Activated naive CD4-positive, alpha-beta T cell treated with anti-CD3 and anti-CD28 coated beads, Interleukin-2, amount 50 U/mL, for 72 hours (primary cell): ENCODE results near the gene C11orf97. TPM values are rescaled to one million over a fixed set of nuclear protein-coding genes. Genes with fewer than 3 reads are reported as not detected.
"Not testable (repeated sequence)": the region's sequence is repeated elsewhere in the genome, so short reads cannot be mapped to it uniquely, and the experiment has no call there.

Experiments used
- ATAC-seq, 2 donors: fragments of 150-1000 bp; cut with Tn5 transposase; 2 replicates each; pipeline ENCODE4 v1.10.0; 2021; ENCODE audit warnings: mild to moderate bottlenecking in 2 of 2, moderate library complexity in 2 of 2
- DNase-seq, 2 donors: peaks; one replicate each; pipeline ENCODE4 v3.0.0; 2021 to 2022; ENCODE audit warnings: low spot score in 2 of 2
- H3K27ac Mint-ChIP-seq, 2 donors: one replicate each; pipeline ENCODE4 v1.8.0; 2022; ENCODE audit warnings: mild to moderate bottlenecking in 2 of 2, mixed read lengths in 2 of 2
- H3K36me3 Mint-ChIP-seq, 2 donors: one replicate each; pipeline ENCODE4 v1.8.0; 2022; ENCODE audit warnings: mixed read lengths in 2 of 2
- H3K9me3 Mint-ChIP-seq, 2 donors: one replicate each; pipeline ENCODE4 v1.8.0; 2022; ENCODE audit warnings: mixed read lengths in 2 of 2
- total RNA-seq, 2 donors: library from RNA; stranded (reverse); gene quantifications; one replicate each; pipeline ENCODE4 v1.2.3, GENCODE V29; 2022

C11orf97 gene
- total RNA-seq, result not detected

- DNase-seq (peak in 1 of 2 donors; percentile 44), ATAC-seq (peak; percentile 88)
- Mint-ChIP-seq H3K9me3 (no peaks in the 10 kb centered on the region), H3K27ac (no peak within 1 kb of the TSS), H3K36me3 (no peaks in the 10 kb centered on the region)
Observed at GRCh38 chr11:94511932-94512781, at the start of gene C11orf97. Gene C11orf97 (plus strand): TSS chr11:94512461. CDS start chr11:94512529, 68 bp downstream.

GRCh38 chr11:94469416-94469815 lies 42.8 kb upstream of the C11orf97 start:
- peaks cover 0 to 3% of the 10 kb centered on the region in 2 donors for H3K9me3 Mint-ChIP-seq
- peak overlapping the region in 1 of 2 donors; percentile 87 for H3K27ac Mint-ChIP-seq
- peaks cover 34 to 40% of the 10 kb centered on the region in 2 donors for H3K36me3 Mint-ChIP-seq
- no peak for DNase-seq
- peak; percentile 58 to 91 for ATAC-seq

GRCh38 chr11:94472916-94473799 lies 39.1 kb upstream of the C11orf97 start:
- H3K36me3 Mint-ChIP-seq, result peaks cover 19 to 20% of the 10 kb centered on the region in 2 donors
- H3K9me3 Mint-ChIP-seq, result no peaks in the 10 kb centered on the region
- no peak for DNase-seq
- ATAC-seq, result peak; percentile 45 to 79
- H3K27ac Mint-ChIP-seq, result peak overlapping the region in 1 of 2 donors; percentile 11

GRCh38 chr11:94477624-94478023 lies 34.6 kb upstream of the C11orf97 start:
- DNase-seq (no peak), ATAC-seq (no peak)
- no peaks in the 10 kb centered on the region for H3K9me3 Mint-ChIP-seq
- H3K36me3 Mint-ChIP-seq, result peaks cover 15 to 22% of the 10 kb centered on the region in 2 donors
- H3K27ac Mint-ChIP-seq, result no peak overlapping the region

- DNase-seq (no peak), ATAC-seq (no peak)
- Mint-ChIP-seq H3K36me3 (peaks cover 13 to 22% of the 10 kb centered on the region in 2 donors), H3K9me3 (no peaks in the 10 kb centered on the region), H3K27ac (no peak overlapping the region)
Observed at GRCh38 chr11:94481342-94481741, 30.9 kb upstream of the C11orf97 start.

- no peak for DNase-seq
- no peak overlapping the region for H3K27ac Mint-ChIP-seq
- peaks cover 21 to 55% of the 10 kb centered on the region in 2 donors for H3K36me3 Mint-ChIP-seq
- no peak for ATAC-seq
- no peaks in the 10 kb centered on the region for H3K9me3 Mint-ChIP-seq
Observed at GRCh38 chr11:94486068-94486467, 26.2 kb upstream of the C11orf97 start.

GRCh38 chr11:94493281-94494125 lies 18.8 kb upstream of the C11orf97 start, which contains the start of the genes ANKRD49 and MRE11:
Gene ANKRD49 (plus strand): TSS chr11:94493984. CDS start chr11:94496694, 2,710 bp downstream.
Gene MRE11 (minus strand): TSS chr11:94493844. CDS start chr11:94492801, 1,043 bp downstream.
- Mint-ChIP-seq H3K9me3 (no peaks in the 10 kb centered on the region), H3K36me3 (peaks cover 20 to 31% of the 10 kb centered on the region in 2 donors), H3K27ac (peak within 1 kb of the TSS; percentile 98 to 99)
- DNase-seq, result peak; percentile 93 to 98
- ATAC-seq, result peak; percentile 100

- peaks cover 13 to 29% of the 10 kb centered on the region in 2 donors for H3K36me3 Mint-ChIP-seq
- DNase-seq (no peak), ATAC-seq (peak; percentile 63 to 78)
- no peaks in the 10 kb centered on the region for H3K9me3 Mint-ChIP-seq
- H3K27ac Mint-ChIP-seq, result peak overlapping the region; percentile 98 to 99
Observed at GRCh38 chr11:94494126-94494680, 18.1 kb upstream of the C11orf97 start.

- ATAC-seq (no peak), DNase-seq (no peak)
- no peaks in the 10 kb centered on the region for H3K36me3 Mint-ChIP-seq
- H3K9me3 Mint-ChIP-seq, result no peaks in the 10 kb centered on the region
- H3K27ac Mint-ChIP-seq, result no peak overlapping the region
Observed at GRCh38 chr11:94500181-94500580, 12.1 kb upstream of the C11orf97 start.

- Mint-ChIP-seq H3K9me3 (no peaks in the 10 kb centered on the region), H3K27ac (no peak overlapping the region), H3K36me3 (no peaks in the 10 kb centered on the region)
- DNase-seq (no peak), ATAC-seq (no peak)
Observed at GRCh38 chr11:94501522-94501921, 10.7 kb upstream of the C11orf97 start.

- Mint-ChIP-seq H3K27ac (no peak overlapping the region), H3K36me3 (no peaks in the 10 kb centered on the region), H3K9me3 (no peaks in the 10 kb centered on the region)
- peak; percentile 57 to 73 for ATAC-seq
- DNase-seq, result no peak
Observed at GRCh38 chr11:94504689-94505293, 7.5 kb upstream of the C11orf97 start.

- H3K9me3 Mint-ChIP-seq, H3K27ac Mint-ChIP-seq, H3K36me3 Mint-ChIP-seq, ATAC-seq, DNase-seq: not testable (repeated sequence)
Observed at GRCh38 chr11:94506513-94506912, 5.7 kb upstream of the C11orf97 start.

GRCh38 chr11:94507485-94507884 lies 4.8 kb upstream of the C11orf97 start:
- DNase-seq, result no peak
- Mint-ChIP-seq H3K9me3 (no peaks in the 10 kb centered on the region), H3K27ac (no peak overlapping the region), H3K36me3 (no peaks in the 10 kb centered on the region)
- no peak for ATAC-seq

GRCh38 chr11:94513091-94513490 lies 830 bp downstream of the C11orf97 start:
- no peak for DNase-seq
- no peaks in the 10 kb centered on the region for H3K36me3 Mint-ChIP-seq
- no peak overlapping the region for H3K27ac Mint-ChIP-seq
- ATAC-seq, result peak in 1 of 2 donors; percentile 20
- no peaks in the 10 kb centered on the region for H3K9me3 Mint-ChIP-seq

GRCh38 chr11:94515398-94515797 lies 3.1 kb downstream of the C11orf97 start:
- Mint-ChIP-seq H3K36me3 (no peaks in the 10 kb centered on the region), H3K9me3 (no peaks in the 10 kb centered on the region), H3K27ac (no peak overlapping the region)
- DNase-seq (no peak), ATAC-seq (no peak)
